Brain pericyte (primary cell): ENCODE measurements around the gene SH3TC2.
"Not testable (repeated sequence)": the region's sequence is repeated elsewhere in the genome, so short reads cannot be mapped to it uniquely, and the experiment has no call there.

Experiments
- DNase-seq: peaks from one replicate; pipeline ENCODE4 v3.0.0-alpha.2; 2012; ENCODE audit warnings: low read depth, low spot score

SH3TC2 gene

DNA sequence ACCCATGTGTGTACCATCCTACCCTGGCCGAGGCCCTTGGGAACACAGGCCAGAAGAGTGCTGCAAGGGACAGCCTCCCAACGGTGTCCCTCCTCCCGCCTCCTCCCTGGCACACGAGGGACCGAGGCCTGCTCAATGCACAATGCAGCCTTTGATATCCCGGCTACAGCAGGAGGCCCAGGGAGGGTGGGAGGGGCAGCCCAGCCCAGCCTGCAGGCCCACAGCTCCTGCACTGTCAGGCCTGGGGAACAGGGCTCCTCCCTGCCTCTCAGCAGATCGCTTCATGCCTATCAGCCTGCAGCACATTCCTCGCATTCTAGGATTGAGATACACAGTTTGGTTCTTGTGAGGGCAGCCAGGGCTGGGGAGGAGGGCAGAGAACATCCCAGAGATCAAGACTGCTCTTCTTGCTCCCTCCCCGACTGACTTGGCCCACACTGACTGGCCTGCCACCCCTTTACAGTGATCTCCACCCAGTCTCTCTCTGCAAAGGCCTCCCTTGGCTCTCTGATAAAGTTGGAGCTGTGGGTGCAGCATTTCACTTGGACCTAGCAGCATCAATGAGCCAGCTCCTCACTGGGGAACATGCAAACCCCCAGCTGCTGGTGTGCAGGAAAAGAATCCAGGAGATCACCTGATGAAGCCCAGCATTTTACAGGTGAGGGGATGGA lies at the start of gene SH3TC2:
Gene SH3TC2 (minus strand): TSS at position 46 of the 671 bp plus-strand sequence. CDS start 40 bp downstream, at position 6.
- DNase-seq: no peak

DNA sequence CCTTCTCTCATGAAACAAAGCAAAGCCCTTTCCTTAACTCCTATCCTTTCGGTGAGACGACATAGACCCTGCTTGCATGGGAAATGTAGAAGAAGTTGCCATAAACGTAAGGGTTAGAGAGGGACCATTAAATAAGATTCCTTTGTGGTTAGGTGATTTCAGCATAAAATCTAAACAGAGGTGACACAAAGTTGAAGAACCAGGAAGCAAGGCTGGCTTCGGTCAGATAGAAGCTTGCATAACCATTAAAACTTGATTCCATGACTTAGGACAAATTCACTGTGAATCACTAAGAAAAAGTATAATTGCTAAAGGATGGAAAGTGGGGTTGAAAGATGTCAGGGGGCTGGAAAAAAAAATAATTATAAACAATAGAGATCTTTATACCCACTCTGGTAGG lies 47.5 kb upstream of the SH3TC2 start:
- DNase-seq: no peak

DNA sequence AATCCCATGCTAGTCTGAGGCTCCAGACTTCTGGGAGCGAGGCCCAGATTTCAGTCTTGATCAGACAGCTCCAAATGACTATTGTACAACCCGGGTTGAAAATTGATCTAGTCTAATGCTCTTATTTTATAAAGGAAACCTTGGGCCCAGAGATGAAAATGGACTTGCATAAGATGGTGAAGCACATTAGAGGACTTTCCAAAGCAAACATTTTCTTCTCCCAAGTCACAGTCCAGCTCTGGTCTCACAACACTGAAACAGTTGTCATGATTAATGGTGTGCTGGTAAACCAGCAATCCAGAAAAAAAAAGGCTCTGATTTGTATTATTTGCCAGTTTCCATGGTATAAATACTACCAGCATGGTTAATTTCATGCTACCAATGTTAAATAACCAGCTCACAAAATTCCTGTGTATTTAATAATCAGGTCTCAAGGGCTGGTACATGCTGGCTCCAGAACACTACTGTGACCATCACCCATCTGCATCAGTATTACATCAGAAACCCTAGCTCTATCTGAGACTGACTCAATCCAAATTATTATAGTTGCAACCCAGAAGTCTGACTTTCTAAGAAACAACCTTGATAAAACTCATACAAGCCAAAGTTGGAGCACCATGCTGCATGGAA lies 45.9 kb upstream of the SH3TC2 start:
- DNase-seq: no peak

DNA sequence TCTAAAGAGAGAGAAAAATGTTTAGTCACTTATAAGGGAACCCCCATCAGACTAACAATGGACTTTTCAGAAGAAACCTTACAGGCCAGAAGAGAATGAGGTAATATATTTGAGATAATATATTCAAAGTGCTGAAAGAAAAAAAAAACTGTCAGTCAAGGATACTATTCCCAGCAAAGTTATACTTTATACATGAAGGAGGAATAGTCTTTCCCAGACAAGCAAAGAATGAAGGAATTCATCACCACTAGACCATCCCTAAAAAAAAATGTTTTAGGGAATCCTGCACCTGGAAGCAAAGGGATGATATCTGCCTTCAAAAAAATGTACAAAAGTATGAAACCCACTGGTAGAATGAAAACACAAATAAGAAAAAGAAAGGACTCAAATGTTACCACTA lies 37.5 kb upstream of the SH3TC2 start:
- DNase-seq: no peak

DNA sequence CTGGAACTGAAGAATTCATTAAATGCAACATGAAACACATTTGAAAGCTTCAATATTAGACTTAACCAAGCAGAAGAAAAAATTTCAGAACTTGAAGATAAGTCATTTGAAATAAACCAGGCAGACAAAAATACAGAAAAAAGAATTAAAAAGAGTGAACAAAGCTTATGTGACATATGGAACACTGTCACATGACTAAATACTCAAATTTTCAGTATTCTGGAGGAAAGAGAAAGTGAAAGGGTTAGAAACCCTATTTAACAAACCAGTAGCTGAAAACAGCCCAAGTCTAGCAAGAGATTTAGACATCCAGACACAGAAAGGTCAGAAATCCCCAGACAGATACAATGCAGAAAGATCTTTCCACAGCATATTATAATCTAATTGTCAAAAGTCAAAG lies 37.1 kb upstream of the SH3TC2 start:
- no peak for DNase-seq

DNA sequence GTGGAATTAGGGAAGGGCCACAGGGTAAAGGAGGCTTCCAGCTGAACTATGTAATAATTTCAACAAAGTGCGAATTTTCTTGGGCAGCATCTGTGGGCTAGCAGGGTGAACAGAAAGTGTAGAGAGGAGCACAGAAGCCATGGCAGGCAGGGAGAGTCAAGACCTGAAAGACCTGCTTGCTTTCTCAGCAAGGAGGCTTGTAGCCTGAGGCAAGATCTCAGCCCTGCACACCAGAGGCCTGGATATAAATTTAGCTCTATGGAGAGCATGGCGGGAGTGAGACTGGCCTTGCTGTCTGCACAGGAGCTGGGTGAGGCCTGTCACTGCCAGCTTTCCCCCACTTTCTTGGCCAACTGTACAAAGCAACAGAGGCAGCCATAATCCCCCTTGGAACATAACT lies 32.1 kb upstream of the SH3TC2 start:
- DNase-seq: no peak

DNA sequence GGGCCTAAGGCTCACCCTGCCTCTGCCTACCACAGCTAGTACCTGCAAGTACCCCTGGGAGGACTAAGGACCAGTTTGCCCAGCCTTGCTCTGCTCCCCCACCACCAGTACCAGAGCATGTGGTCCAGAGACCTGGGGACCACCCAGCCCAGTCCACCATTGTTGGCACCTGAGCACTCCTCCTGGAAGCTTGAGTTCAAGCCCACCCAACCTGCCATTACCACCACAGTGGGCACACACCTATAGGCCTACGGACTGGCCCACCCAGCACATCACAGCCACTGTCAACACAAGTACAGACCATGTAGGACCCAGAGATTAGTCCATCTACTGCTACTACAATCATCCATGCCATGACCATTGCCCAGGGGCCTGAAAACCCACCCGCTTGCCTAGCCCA lies 30.8 kb upstream of the SH3TC2 start:
- no peak for DNase-seq

DNA sequence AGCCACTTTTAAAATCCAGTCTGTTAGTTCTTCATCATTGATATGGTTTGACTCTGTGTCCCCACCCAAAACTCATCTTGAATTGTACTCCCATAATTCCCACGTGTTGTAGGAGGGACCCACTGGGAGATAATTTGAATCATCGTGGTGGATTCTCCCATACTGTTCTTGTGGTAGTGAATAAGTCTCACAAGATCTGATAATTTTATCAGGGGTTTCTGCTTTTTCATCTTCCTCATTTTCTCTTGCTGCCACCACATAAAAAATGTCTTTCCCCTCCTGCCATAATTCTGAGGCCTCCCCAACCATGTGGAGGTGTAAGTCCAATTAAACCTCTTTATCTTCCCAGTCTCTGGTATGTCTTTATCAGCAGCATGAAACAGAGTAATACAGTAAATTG lies 26.9 kb upstream of the SH3TC2 start:
- no peak for DNase-seq

DNA sequence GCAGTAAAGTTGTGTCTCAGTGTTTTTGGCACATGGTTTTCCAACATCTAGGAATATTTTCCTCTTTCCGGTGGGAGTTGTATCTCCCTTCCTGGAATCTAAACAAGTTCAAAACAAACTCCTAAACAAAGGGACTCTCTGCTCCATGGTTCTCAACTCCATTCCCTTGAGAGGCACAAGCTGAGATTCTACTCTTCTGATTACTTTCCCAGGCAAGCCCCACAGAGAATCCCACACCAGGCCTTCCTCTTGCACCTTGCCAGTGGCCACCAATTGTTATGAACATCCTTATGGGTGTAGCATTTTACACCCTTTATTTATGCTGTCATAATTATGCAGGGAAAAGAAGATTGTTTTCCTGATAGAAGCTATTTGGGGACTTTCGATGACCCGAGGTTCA lies 25.8 kb upstream of the SH3TC2 start:
- DNase-seq: no peak

DNA sequence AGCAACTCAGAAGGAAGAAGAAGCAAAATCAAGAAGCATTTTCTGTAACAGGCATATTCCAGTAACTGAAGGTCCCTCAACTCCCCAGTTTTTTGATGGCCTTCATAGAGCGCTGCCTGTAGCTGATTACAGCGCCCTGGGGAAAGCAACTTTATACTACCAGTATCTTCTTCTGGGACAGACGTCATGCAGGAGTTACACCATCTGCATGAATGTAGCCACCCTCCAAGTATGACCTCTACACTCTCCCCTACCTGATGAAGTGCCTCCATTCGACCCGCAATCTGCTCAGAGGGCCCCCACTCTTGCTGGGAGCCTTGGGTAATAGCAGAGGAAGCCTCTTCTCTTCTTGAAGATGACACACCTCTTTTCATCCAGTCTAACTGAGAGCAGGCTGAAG lies 21.0 kb upstream of the SH3TC2 start:
- no peak for DNase-seq

DNA sequence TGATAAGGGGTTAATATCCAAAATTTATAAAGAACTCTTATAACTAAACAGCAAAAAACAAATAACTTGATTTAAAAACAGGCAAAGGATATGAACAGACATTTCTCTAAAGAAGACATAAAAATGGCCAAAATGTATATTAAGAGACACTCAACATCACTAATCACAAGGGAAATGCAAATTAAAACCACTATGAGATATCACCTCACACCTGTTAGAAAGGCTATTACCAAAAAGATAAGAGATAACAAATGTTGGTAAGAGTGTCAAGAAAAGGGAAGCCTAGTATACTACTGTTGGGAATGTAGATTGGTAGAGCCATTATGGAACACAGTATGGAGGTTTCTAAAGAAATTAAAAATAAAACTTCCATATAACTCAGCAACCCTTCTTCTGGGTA lies 19.4 kb upstream of the SH3TC2 start:
- no peak for DNase-seq

DNA sequence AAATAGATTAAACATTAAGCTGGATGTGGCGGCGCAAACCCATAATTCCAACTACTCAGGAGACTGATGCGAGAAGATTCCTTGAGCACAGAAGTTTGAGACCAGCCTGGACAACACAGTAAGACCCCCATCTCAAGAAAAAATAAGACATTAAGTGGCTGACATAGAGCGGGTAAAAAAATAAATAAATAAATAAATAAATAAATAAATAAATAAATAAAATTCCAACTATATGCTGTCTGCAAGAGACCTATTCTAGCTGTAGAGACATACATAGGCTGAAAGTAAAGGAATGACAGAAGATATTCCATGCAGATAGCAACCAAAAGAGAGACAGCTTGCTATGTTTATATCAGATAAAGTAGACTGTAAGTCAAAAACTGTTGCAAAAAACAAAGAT lies 17.4 kb upstream of the SH3TC2 start:
- DNase-seq: no peak

DNA sequence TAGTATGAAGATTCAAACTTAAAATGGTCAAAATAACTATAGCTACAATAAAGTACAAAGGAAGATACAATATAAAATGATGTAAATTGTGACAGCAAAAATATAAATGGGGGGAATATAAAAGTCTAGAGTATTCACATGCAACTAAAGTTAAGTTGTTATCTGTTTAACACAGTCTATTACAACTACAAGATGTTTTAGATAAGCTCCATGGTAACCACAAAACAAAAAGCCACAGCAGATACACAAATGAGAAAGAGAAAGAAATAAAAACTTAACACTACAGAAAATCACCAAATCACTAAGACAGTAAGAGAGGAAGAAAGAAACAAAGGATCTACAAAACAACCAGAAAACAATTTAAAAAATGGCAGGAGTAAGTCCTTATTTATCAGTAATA lies 17.0 kb upstream of the SH3TC2 start:
- no peak for DNase-seq

DNA sequence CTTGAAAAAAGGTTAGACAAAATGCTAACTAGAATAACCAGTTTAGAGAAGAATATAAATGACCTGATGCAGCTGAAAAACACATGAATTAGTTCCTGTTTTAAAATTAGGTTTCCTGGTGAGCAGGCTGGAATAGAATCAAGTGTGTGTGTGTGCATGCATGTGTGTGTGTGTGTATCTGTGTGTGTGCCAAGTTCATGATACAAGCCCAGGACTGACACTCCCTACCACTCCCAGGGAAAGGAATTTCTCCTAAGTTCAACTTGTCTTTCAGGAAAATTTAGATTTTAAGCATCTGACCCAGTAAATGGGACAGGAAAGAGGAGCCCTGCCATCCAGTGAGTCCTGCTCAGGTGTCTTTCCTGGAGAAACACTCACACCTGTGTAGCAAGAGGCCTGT lies 11.2 kb upstream of the SH3TC2 start:
- DNase-seq: not testable (repeated sequence)

DNA sequence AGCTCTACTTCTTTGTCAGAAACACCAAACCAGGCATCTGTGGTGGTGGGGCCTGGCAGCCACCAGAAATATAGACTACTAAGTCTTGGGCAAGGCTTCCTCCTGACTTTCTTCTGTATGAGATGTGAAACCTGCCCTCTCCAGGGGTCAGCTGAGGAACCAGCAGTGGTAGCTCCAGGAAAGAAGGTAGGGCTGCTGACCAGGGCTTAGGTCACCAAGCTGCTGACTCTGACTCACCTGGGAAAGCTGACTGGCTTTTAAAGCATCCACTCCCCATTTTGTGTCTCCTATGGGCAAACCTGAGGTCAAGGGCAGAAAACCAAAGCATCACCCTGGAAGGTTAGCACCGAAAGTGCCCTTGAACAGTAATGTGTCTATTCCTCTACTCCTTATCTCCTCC lies 10.4 kb upstream of the SH3TC2 start:
- DNase-seq: no peak

DNA sequence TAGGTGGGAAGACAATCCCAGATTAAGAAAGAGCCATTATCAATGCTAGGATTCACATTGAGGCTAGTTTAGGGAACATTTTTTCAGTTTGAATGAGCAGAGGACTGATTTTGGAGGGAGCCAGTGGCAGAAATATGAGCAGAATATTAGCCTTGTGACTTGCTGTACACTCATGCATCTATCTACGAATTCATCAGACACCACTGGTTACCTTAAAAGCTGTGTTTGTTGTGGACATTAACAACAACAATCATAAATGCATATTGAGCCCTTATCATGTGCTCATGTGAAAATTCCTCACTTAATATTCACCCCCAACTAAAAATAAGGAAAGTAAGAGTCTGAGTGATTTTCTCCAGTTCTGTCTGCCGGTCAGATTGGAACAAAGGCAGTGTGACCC lies 9.9 kb upstream of the SH3TC2 start:
- no peak for DNase-seq

DNA sequence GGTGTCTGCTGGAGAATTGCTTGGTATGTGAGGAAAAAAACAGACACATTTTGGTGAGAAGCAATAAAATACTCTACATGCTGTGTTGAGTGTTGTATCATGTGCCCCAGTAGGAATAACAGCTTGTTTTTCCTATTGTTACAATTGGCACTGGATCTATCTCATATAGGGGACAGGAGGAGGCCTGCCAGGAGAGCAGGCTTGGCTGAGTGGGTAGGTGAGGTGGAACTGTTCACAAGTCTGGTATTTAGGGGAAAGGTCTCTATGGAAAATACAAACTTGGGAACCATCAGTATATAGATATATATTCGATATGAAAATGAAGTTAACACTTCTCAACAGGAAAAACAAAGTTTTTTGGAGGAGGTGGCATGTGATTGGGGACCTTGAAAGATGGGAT lies 9.5 kb upstream of the SH3TC2 start:
- no peak for DNase-seq

DNA sequence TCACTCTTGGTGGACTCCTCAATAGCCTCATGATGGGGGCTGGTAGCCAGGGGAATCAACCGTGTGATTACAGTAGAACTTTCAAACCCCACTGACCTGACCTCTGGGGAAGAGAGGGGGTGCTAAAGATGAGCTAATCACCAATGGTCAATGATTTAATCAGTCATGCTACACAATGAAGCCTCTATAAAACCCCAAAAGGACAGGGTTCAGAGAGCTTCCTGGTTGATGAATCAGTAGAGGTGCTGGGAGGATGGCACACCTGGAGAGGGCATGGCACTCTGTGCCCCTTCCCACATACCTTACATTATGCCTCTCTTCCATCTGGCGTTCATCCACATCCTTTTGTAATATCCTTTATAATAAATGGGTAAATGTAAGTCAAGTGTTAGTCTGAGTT lies 8.9 kb upstream of the SH3TC2 start:
- no peak for DNase-seq

DNA sequence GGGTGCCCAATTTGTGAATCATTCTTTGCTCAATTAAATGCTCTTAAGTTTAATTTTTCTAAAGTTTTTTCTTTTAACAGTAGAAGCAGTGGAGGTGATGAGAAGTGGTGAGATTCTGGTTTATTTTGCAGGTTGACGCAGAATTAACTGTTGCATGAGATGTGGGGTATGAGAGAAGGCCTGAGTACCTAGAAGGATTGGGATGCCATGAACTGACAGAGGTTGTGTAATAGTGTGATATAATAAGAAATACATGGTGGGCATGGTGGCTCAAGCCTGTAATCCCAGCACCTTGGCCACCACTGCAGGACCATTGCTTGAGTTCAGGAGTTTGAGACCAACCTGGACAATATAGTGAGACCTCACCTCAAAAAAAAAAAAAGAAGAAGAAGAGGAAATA lies 8.4 kb upstream of the SH3TC2 start:
- DNase-seq: no peak

DNA sequence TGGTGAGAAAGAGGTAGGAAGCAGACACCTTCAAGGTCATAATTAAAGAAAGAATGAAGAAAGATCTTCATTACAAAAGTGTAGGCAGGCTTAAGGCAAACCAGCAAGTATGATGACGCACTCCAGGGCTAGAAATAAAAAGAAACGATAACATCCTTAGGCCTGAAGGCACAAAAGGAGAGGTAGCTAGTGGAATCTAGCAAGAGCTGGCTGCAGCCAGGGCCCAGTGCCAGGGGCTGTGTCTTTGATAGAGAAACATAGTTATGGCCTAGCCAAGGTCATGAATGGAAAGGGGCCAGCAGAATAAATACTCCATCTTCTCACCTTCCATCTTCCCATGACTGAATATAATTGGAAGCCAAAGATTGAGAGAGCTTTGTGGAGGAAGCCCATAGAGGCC lies 6.8 kb upstream of the SH3TC2 start:
- DNase-seq: no peak

DNA sequence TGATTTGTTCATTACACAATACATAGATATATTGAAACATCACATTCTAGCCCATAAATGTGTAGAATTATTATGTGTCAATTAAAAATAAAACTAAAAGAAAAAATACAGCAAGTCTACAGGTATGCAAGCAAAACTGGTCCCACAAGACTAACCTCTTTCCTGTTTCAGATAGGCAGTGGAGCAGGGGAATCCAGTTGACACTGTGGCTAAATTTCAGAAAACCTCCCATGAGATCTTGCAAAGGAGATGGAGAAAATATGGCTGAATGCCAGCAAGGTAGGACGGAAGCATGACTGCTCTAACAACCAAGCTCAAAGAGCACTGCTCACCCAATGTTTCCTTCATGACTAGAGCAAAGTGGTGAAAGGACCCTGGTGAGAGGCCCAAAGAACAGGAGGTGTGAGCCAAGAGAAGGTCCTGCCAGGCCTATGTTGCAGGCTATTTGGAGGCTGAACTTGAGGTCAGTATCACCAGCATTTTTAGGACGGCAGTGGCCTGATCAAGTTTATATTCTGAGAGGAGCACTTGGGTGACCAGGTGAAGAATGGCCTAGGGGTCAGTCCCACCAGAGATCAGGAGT lies 1.1 kb upstream of the SH3TC2 start:
- DNase-seq: no peak

DNA sequence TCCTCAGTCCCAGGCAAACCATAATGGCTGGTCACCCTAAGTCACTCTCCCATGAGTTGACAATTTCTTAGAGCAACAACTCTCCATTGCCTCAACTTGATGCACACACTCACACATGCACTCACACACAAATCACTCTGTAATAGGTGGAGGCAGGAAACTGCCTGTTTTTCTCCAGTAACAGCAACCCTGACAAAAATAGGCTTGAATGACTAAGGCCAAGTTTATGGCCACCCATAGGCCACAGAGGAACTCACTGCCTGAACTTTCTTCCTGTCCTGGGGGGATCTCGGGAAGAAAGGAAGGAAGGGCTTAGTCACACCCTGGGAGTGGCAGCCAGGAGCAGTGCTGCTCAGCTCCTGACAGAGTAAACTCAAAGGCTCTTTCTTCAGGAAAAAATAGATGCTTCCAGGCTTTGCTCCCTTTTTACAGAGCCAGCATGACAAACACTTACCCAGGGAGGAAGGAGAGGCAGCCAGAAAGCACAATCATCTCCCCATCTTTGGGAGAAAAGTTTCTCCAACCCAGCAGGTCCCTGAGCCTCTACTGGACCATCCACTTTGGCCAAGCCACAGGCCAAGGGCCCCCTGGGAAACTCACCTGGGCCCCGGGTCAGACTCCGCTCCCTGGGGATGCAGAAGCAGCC lies 368 bp downstream of the SH3TC2 start:
- DNase-seq: no peak

DNA sequence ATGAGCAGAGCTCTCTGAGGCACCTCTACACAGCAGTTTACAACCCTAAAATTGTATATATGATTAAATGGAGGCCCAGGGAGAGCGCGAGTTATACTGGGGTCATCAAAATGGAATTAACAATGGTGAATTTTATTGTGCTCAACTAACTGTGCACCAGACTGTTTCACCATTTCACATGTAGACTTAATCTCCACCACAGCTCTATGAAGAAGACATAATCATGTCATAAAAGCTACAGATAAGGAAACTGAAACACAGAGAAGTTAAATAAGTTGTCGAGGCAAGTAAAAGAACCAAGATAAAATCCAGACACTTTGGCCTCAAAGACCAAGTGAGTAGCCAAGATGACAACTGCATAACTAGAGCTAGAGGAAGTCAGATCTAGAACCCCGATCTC lies 1.5 kb downstream of the SH3TC2 start:
- DNase-seq: no peak
